DOHH2 (cell line): ENCODE results near the gene SLAIN1.

Source experiments
- H3F3A ChIP-seq: fragments of 200-600 bp; sonication (generic), shearing (Covaris generic); 2 replicates; pipeline ENCODE4 v1.6.0; 2016; ENCODE audit warnings: antibody characterized with exemption, mild to moderate bottlenecking; ENCODE audit not compliant: control insufficient read depth, insufficient read depth
- H3K27ac ChIP-seq: fragments of 200-600 bp; sonication (generic); 2 replicates; pipeline ENCODE4 v1.5.1; 2014; ENCODE audit warnings: low read depth, mild to moderate bottlenecking, low read length, moderate library complexity
- H3K27me3 ChIP-seq: fragments of 200-600 bp; sonication (generic); 2 replicates; pipeline ENCODE4 v1.6.1; 2014; ENCODE audit warnings: mild to moderate bottlenecking, low read length, mixed read lengths; ENCODE audit not compliant: control insufficient read depth
- H3K36me3 ChIP-seq: fragments of 200-600 bp; sonication (generic); 2 replicates; pipeline ENCODE4 v1.6.1; 2014; ENCODE audit warnings: mild to moderate bottlenecking, low read length, moderate library complexity, mixed read lengths; ENCODE audit not compliant: control insufficient read depth
- H3K4me1 ChIP-seq: fragments of 200-600 bp; sonication (generic); 2 replicates; pipeline ENCODE4 v1.6.1; 2014; ENCODE audit warnings: mild to moderate bottlenecking, low read length, mixed read lengths; ENCODE audit not compliant: control insufficient read depth
- H3K4me2 ChIP-seq: fragments of 200-600 bp; sonication (generic); 2 replicates; pipeline ENCODE4 v1.6.0; 2014; ENCODE audit warnings: mild to moderate bottlenecking, low read length, moderate library complexity
- H3K4me3 ChIP-seq: fragments of 200-600 bp; sonication (generic); 2 replicates; pipeline ENCODE4 v1.5.1; 2014; ENCODE audit warnings: mild to moderate bottlenecking, low read length, mixed read lengths
- H3K79me2 ChIP-seq: fragments of 200-600 bp; sonication (generic); 2 replicates; pipeline ENCODE4 v1.6.1; 2014; ENCODE audit warnings: mild to moderate bottlenecking, low read length, mixed read lengths; ENCODE audit not compliant: control insufficient read depth
- H3K9me2 ChIP-seq: fragments of 200-600 bp; sonication (generic); replicated peaks from 2 replicates; pipeline ENCODE4 v1.6.1; 2014; ENCODE audit warnings: mild to moderate bottlenecking, low read length, mixed read lengths; ENCODE audit not compliant: control insufficient read depth
- H3K9me3 ChIP-seq: fragments of 200-600 bp; sonication (generic); 2 replicates; pipeline ENCODE4 v1.6.1; 2014; ENCODE audit warnings: antibody characterized with exemption, low read length, mixed read lengths; ENCODE audit not compliant: control insufficient read depth, insufficient read depth
- H4K20me1 ChIP-seq: fragments of 200-600 bp; sonication (generic); 2 replicates; pipeline ENCODE4 v1.6.0; 2014; ENCODE audit warnings: low read depth, mild to moderate bottlenecking, antibody characterized with exemption, low read length, moderate library complexity; ENCODE audit not compliant: control insufficient read depth, insufficient read depth
- CTCF ChIP-seq: fragments of 200-600 bp; sonication (generic); IDR thresholded peaks from one replicate; pipeline ENCODE4 v1.5.1; 2014; ENCODE audit warnings: antibody characterized with exemption, mild to moderate bottlenecking, low read depth, low read length; ENCODE audit not compliant: poor library complexity, severe bottlenecking
- EZH2phosphoT487 ChIP-seq: fragments of 200-600 bp; sonication (generic); IDR thresholded peaks from 2 replicates; pipeline ENCODE4 v1.6.1; 2017; ENCODE audit warnings: borderline replicate concordance, mild to moderate bottlenecking, antibody characterized with exemption, low read length, moderate library complexity, mixed read lengths

The SLAIN1 gene

DNA sequence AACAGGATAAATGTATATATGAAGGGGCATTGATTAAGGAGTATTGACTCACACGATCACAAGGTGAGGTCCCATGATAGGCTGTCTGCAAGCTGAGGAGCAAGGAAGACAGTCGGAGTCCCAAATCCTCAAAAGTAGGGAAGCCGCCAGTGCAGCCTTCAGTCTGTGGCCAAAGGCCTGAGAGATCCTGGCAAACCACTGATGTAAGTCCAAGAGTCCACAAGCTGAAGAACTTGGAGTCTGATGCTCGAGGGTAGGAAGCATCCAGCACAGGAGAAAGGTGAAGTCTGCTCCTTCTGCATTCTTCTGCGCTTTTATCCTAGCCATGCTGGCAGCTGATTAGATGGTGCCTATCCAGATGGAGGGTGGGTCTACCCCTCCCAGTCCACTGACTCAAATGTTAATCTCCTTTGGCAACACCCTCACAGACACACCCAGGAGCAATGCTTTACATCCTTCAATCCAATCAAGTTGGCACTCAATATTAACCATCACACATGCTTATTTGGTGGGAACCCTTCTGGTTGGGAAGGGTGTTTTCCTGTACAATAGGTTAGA is 55.1 kb downstream of the SLAIN1 start:
- TF ChIP-seq CTCF (no peak), EZH2phosphoT487 (no peak)
- peaks cover 5% of the 10 kb centered on the region; the same call in 1 of the 2 replicates for H3K36me3 ChIP-seq
- no peaks in the 10 kb centered on the region for H3K9me3 ChIP-seq
- H3K27me3 ChIP-seq, result no peaks in the 10 kb centered on the region
- H3K9me2 ChIP-seq, result no peaks in the 10 kb centered on the region
- no peak overlapping the region for H3K4me2 ChIP-seq
- H3F3A ChIP-seq, result no peaks in the 10 kb centered on the region
- H3K79me2 ChIP-seq, result no peaks in the 10 kb centered on the region
- no peak overlapping the region for H3K27ac ChIP-seq
- no peak overlapping the region for H3K4me3 ChIP-seq
- peaks cover 3% of the 10 kb centered on the region; the same call in 1 of the 2 replicates for H4K20me1 ChIP-seq
- H3K4me1 ChIP-seq, result no peaks in the 10 kb centered on the region

- Histone ChIP-seq H3K27me3 (no peaks in the 10 kb centered on the region), H3K27ac (no peak overlapping the region), H3K9me3 (0 out of 2 replicates have a peak, but pooled peaks cover 3% of the 10 kb centered on the region), H3K36me3 (peaks cover 23% of the 10 kb centered on the region), H4K20me1 (no peaks in the 10 kb centered on the region), H3K4me3 (no peak overlapping the region), H3K9me2 (no peaks in the 10 kb centered on the region), H3F3A (no peaks in the 10 kb centered on the region), H3K79me2 (no peaks in the 10 kb centered on the region), H3K4me1 (no peaks in the 10 kb centered on the region), H3K4me2 (no peak overlapping the region)
- TF ChIP-seq CTCF, result no peak
Measured at GRCh38 chr13:77760893-77761292, 63.4 kb downstream of the SLAIN1 start.

- Histone ChIP-seq H3K79me2 (no peaks in the 10 kb centered on the region), H3K27ac (no peak overlapping the region), H3K4me3 (no peak overlapping the region), H3K4me2 (no peak overlapping the region), H3K4me1 (no peaks in the 10 kb centered on the region), H3K9me2 (no peaks in the 10 kb centered on the region), H3K27me3 (no peaks in the 10 kb centered on the region), H4K20me1 (no peaks in the 10 kb centered on the region), H3K36me3 (peaks cover 9% of the 10 kb centered on the region), H3F3A (no peaks in the 10 kb centered on the region), H3K9me3 (no peaks in the 10 kb centered on the region; the same call in 1 of the 2 replicates)
- TF ChIP-seq CTCF, result no peak
- TF ChIP-seq EZH2phosphoT487, result no peak
Measured at GRCh38 chr13:77767413-77767812, 69.9 kb downstream of the SLAIN1 start.
